ENCODE data around the gene ABHD5.

ABHD5 gene

GRCh38 chr3:43773273-43774094 lies 82.7 kb downstream of the ABHD5 start:
- no peak overlapping the region for H3K4me3 ChIP-seq (ENCODE audit: low read length)
- H3K9ac ChIP-seq (ENCODE audit: low read depth, low read length) = no peak overlapping the region
- no peaks in the 10 kb centered on the region for H3K36me3 ChIP-seq (ENCODE audit: insufficient read depth, low read length)
- H3K9me3 ChIP-seq (replicated peaks; ENCODE audit: low read length) = no peaks in the 10 kb centered on the region
- H3K4me2 ChIP-seq (ENCODE audit: low read length) = no peak overlapping the region
- H3K4me1 ChIP-seq (ENCODE audit: control insufficient read depth, insufficient read depth, low read length) = peaks cover 19% of the 10 kb centered on the region
- peaks cover 3% of the 10 kb centered on the region for H3K27me3 ChIP-seq (ENCODE audit: control insufficient read depth, insufficient read depth, low read length)

- no peaks in the 10 kb centered on the region for H3K36me3 ChIP-seq (ENCODE audit: insufficient read depth, low read length)
- H3K4me3 ChIP-seq (ENCODE audit: low read length) = no peak overlapping the region
- H3K9ac ChIP-seq (ENCODE audit: low read depth, low read length) = no peak overlapping the region
- H3K9me3 ChIP-seq (replicated peaks; ENCODE audit: low read length) = no peaks in the 10 kb centered on the region
- no peak overlapping the region for H3K4me2 ChIP-seq (ENCODE audit: low read length)
- peaks cover 8% of the 10 kb centered on the region for H3K4me1 ChIP-seq (ENCODE audit: control insufficient read depth, insufficient read depth, low read length)
- peaks cover 7% of the 10 kb centered on the region for H3K27me3 ChIP-seq (ENCODE audit: control insufficient read depth, insufficient read depth, low read length)
Observed at GRCh38 chr3:43774799-43775198, 84.1 kb downstream of the ABHD5 start.

- H3K36me3 ChIP-seq (ENCODE audit: insufficient read depth, low read length) = no peaks in the 10 kb centered on the region
- no peak overlapping the region for H3K4me2 ChIP-seq (ENCODE audit: low read length)
- H3K9ac ChIP-seq (ENCODE audit: low read depth, low read length) = no peak overlapping the region
- no peak overlapping the region for H3K4me3 ChIP-seq (ENCODE audit: low read length)
- no peaks in the 10 kb centered on the region for H3K9me3 ChIP-seq (replicated peaks; ENCODE audit: low read length)
- no peaks in the 10 kb centered on the region for H3K4me1 ChIP-seq (ENCODE audit: control insufficient read depth, insufficient read depth, low read length)
- H3K27me3 ChIP-seq (ENCODE audit: control insufficient read depth, insufficient read depth, low read length) = peaks cover 7% of the 10 kb centered on the region
Observed at GRCh38 chr3:43776101-43776500, 85.4 kb downstream of the ABHD5 start.

GRCh38 chr3:43779850-43780249 lies 89.1 kb downstream of the ABHD5 start:
- peaks cover 14% of the 10 kb centered on the region for H3K27me3 ChIP-seq (ENCODE audit: control insufficient read depth, insufficient read depth, low read length)
- no peaks in the 10 kb centered on the region for H3K36me3 ChIP-seq (ENCODE audit: insufficient read depth, low read length)
- H3K4me2 ChIP-seq (ENCODE audit: low read length) = no peak overlapping the region
- H3K4me3 ChIP-seq (ENCODE audit: low read length) = no peak overlapping the region
- no peaks in the 10 kb centered on the region for H3K9me3 ChIP-seq (replicated peaks; ENCODE audit: low read length)
- no peaks in the 10 kb centered on the region for H3K4me1 ChIP-seq (ENCODE audit: control insufficient read depth, insufficient read depth, low read length)
- no peak overlapping the region for H3K9ac ChIP-seq (ENCODE audit: low read depth, low read length)

- H3K4me2 ChIP-seq (ENCODE audit: low read length) = no peak overlapping the region
Observed at GRCh38 chr3:43782541-43782940, 91.8 kb downstream of the ABHD5 start.

More at GRCh38 chr3:43782541-43782940, 91.8 kb downstream of the ABHD5 start:
- Histone ChIP-seq H3K9ac (ENCODE audit: low read depth, low read length) (no peak overlapping the region), H3K9me3 (replicated peaks; ENCODE audit: low read length) (no peaks in the 10 kb centered on the region), H3K4me3 (ENCODE audit: low read length) (no peak overlapping the region), H3K4me1 (ENCODE audit: control insufficient read depth, insufficient read depth, low read length) (no peaks in the 10 kb centered on the region), H3K36me3 (ENCODE audit: insufficient read depth, low read length) (no peaks in the 10 kb centered on the region), H3K27me3 (ENCODE audit: control insufficient read depth, insufficient read depth, low read length) (peaks cover 33% of the 10 kb centered on the region)
